Suprapubic skin (tissue), 4 donors: ENCODE results near the gene R3HDM4.

Experiments
- POLR2A ChIP-seq, 2 donors: fragments of 450-650 bp; IDR thresholded peaks; one replicate each; pipeline ENCODE4 v1.6.1; 2017; ENCODE audit warnings: antibody characterized with exemption in 2 of 2, mild to moderate bottlenecking in 2 of 2, moderate library complexity in 2 of 2
- POLR2AphosphoS5 ChIP-seq, 3 donors: sonication (generic); formaldehyde crosslinking; IDR thresholded peaks; one replicate each; pipeline ENCODE4 v1.6.1; 2017; ENCODE audit warnings: antibody characterized with exemption in 3 of 3
- TF ChIP-seq, protein P1 (sequence below), 2 donors: fragments of 200-600 bp in 1 of 2; fragments of 450-650 bp in 1 of 2; sonication (generic) in 1 of 2; IDR thresholded peaks; one replicate each; pipeline ENCODE4 v1.5.1; 2016 to 2019; ENCODE audit warnings: antibody characterized with exemption in 2 of 2, mild to moderate bottlenecking in 1 of 2, moderate library complexity in 1 of 2

DNA sequence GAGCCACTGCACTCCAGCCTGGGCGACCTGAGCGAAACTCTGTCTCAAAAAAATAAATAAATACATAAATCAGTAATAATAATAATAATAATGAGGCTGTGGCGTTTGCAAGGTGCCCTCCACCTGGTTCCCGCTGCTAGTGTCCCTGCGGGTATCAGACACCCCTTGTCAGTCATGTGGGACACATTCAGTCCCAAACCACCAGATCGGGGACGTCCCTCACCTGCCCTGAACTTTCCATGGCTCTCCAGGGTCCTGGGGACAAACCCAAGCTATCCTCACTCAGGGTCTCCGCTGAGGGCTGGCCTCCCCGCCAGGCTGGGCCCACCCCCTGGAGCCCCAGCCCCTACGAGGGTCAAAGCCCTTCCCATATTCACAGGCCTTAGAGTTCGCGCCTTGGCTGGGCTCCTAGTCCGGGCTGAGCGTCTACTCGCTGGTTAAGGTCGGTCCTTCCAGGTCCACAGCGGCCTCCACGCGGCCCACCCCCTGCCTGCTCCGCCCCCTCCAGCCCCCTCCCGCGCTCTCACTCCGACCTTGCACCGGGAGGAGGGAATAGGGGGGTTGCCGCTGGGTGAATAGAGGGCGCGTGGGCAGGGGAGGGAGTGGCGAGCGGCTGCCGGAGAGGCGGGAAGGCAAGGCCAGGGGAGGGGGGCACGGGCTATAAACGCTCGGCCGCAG lies 3.8 kb upstream of the R3HDM4 start:
- TF ChIP-seq, protein P1, sequence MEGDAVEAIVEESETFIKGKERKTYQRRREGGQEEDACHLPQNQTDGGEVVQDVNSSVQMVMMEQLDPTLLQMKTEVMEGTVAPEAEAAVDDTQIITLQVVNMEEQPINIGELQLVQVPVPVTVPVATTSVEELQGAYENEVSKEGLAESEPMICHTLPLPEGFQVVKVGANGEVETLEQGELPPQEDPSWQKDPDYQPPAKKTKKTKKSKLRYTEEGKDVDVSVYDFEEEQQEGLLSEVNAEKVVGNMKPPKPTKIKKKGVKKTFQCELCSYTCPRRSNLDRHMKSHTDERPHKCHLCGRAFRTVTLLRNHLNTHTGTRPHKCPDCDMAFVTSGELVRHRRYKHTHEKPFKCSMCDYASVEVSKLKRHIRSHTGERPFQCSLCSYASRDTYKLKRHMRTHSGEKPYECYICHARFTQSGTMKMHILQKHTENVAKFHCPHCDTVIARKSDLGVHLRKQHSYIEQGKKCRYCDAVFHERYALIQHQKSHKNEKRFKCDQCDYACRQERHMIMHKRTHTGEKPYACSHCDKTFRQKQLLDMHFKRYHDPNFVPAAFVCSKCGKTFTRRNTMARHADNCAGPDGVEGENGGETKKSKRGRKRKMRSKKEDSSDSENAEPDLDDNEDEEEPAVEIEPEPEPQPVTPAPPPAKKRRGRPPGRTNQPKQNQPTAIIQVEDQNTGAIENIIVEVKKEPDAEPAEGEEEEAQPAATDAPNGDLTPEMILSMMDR (IDR thresholded peaks at IDR 0.05) = no peak
- TF ChIP-seq POLR2A (IDR thresholded peaks at IDR 0.05) (no peak), POLR2AphosphoS5 (IDR thresholded peaks at IDR 0.05) (no peak)
